HepG2 (cell line): Measurements from ENCODE around the gene SLC44A4. TPM values are rescaled to one million over a fixed set of nuclear protein-coding genes. Genes with fewer than 3 reads are reported as not detected.

Experiments
- FOSL2 ChIP-seq: sonication (generic); formaldehyde crosslinking; IDR thresholded peaks from 2 replicates; pipeline ENCODE4 v1.4.0; 2020; ENCODE audit warnings: missing genetic modification reagents
- MAFK ChIP-seq, 2 experiments: IDR thresholded peaks in 1 of 2; conservative IDR thresholded peaks in 1 of 2; 2 replicates each; pipeline ENCODE4 v1.6.1; 2011; ENCODE audit warnings: improper control_type of control experiment in 2 of 2, low read length in 2 of 2
- MXD4 ChIP-seq: IDR thresholded peaks from 2 replicates; pipeline ENCODE4 v1.6.1; 2016; ENCODE audit warnings: mild to moderate bottlenecking, missing biosample characterization, missing genetic modification reagents
- SAP130 ChIP-seq: IDR thresholded peaks from 2 replicates; pipeline ENCODE4 v1.6.1; 2016; ENCODE audit warnings: low read depth
- SMC3 ChIP-seq: IDR thresholded peaks from 2 replicates; pipeline ENCODE4 v1.6.1; 2011; ENCODE audit warnings: low read length, improper control_type of control experiment
- TGIF2 ChIP-seq: IDR thresholded peaks from 2 replicates; pipeline ENCODE4 v1.6.1; 2016; ENCODE audit warnings: control low read depth, missing compliant biosample characterization
- ZNF720 ChIP-seq: sonication (generic); formaldehyde crosslinking; IDR thresholded peaks from 2 replicates; pipeline ENCODE4 v1.4.0; 2020; ENCODE audit warnings: missing genetic modification reagents
- ZSCAN25 ChIP-seq: sonication (generic); formaldehyde crosslinking; IDR thresholded peaks from 2 replicates; pipeline ENCODE4 v1.8.0; 2022; ENCODE audit warnings: mild to moderate bottlenecking, missing genetic modification reagents
- polyA plus RNA-seq, 8 experiments: library from polyadenylated mRNA; depleted of rRNA in 3 of 8; stranded (reverse) in 7 of 8; unstranded in 1 of 8; fragments of >200 nt; fragmentation: Illumina TruSeq in 4 of 8; extraction: Trizol in 4 of 8; gene quantifications; 2 replicates each; pipeline versions ENCODE4 v1.2.1 to v1.2.3, GENCODE V29; 2011 to 2016; ENCODE audit warnings: low read depth in 4 of 8, missing spikeins in 1 of 8, mixed read lengths in 1 of 8; ENCODE audit not compliant: insufficient read depth in 1 of 8
- total RNA-seq, 5 experiments: library from RNA; depleted of rRNA; stranded (reverse); fragments of >200 nt; fragmentation: Illumina TruSeq; extraction: Trizol; gene quantifications; 2 replicates each; pipeline ENCODE4 v1.2.3, GENCODE V29; 2016; ENCODE audit warnings: low read depth in 1 of 5
- TF ChIP-seq, protein P1 (sequence below): IDR thresholded peaks from 2 replicates; pipeline ENCODE4 v1.6.1; 2016
- TF ChIP-seq, protein P2 (sequence below): sonication (generic); formaldehyde crosslinking; IDR thresholded peaks from 2 replicates; pipeline ENCODE4 v1.5.0; 2020; ENCODE audit warnings: missing genetic modification reagents
- TF ChIP-seq, protein P3 (sequence below): sonication (generic); formaldehyde crosslinking; IDR thresholded peaks from 2 replicates; pipeline ENCODE4 v1.4.0; 2020; ENCODE audit warnings: missing genetic modification reagents, mild to moderate bottlenecking, borderline replicate concordance
- TF ChIP-seq, protein P4 (sequence below), 2 experiments: sonication (generic) in 1 of 2; formaldehyde crosslinking in 1 of 2; IDR thresholded peaks; 2 replicates each; pipeline versions ENCODE4 v1.5.1 to v1.6.1; 2011 to 2020; ENCODE audit warnings: borderline replicate concordance in 1 of 2, low read depth in 1 of 2, low read length in 1 of 2, mild to moderate bottlenecking in 1 of 2, missing genetic modification reagents in 1 of 2, moderate library complexity in 1 of 2
- TF ChIP-seq, protein P5 (sequence below): IDR thresholded peaks from 2 replicates; pipeline ENCODE4 v1.6.1; 2016; ENCODE audit warnings: low read depth, control low read depth
- TF ChIP-seq, protein P6 (sequence below): sonication (generic); formaldehyde crosslinking; IDR thresholded peaks from 2 replicates; pipeline ENCODE4 v1.4.0; 2020; ENCODE audit warnings: missing genetic modification reagents, borderline replicate concordance
- TF ChIP-seq, protein P7 (sequence below): sonication (generic); formaldehyde crosslinking; IDR thresholded peaks from 2 replicates; pipeline ENCODE4 v1.8.0; 2022; ENCODE audit warnings: mild to moderate bottlenecking, missing genetic modification reagents, moderate library complexity

Gene SLC44A4
- total and polyA plus RNA-seq, 2 of the 13 experiments (the other 11 are each of a cell fraction or from before 2014, with no cell fraction given) = 3.5 to 5.9 TPM

DNA sequence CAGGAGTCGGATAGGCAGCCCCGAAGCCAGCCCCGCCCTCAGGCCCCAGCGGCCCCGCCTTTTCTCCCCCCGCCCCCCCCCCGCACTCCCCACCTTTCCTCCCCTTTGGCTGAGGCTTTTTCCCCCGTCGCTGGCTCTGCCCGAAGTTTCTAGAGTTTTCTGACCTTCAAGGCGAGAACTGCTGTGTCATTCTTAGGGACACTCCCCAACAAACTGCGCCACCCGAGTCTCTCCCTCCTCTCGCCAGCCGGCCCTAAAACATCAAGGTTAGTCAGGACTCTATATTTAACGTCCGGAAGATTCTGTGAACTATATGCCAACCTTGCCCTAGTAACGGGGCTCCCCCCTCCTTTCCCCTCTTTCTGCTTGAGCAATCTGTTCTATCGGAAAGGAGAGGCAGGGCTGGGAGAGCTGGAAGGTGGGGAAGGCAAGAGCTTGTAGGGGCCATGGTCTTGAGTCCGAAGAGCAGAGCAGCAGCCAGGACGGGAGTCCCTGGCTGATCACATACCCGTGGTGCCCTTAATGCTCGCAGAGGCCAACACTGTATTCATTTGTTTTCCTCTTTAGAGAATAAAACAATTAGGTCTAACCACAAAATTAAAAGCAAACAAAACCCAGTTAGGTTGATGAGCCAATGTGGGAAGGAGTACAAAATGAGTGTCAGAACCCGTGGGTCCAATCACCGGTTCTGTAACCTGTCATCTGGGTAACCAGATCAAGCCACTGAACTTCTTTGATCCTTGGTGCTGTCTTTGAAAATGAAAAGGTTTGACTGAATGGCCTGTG is 56.6 kb downstream of the SLC44A4 start (continued):
- TF ChIP-seq, protein P1, sequence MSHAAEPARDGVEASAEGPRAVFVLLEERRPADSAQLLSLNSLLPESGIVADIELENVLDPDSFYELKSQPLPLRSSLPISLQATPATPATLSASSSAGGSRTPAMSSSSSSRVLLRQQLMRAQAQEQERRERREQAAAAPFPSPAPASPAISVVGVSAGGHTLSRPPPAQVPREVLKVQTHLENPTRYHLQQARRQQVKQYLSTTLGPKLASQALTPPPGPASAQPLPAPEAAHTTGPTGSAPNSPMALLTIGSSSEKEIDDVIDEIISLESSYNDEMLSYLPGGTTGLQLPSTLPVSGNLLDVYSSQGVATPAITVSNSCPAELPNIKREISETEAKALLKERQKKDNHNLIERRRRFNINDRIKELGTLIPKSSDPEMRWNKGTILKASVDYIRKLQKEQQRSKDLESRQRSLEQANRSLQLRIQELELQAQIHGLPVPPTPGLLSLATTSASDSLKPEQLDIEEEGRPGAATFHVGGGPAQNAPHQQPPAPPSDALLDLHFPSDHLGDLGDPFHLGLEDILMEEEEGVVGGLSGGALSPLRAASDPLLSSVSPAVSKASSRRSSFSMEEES (CRISPR knock-in tag) = 0 out of 2 replicates have a peak, but pooled peaks have one; percentile 28
- TF ChIP-seq, protein P2, sequence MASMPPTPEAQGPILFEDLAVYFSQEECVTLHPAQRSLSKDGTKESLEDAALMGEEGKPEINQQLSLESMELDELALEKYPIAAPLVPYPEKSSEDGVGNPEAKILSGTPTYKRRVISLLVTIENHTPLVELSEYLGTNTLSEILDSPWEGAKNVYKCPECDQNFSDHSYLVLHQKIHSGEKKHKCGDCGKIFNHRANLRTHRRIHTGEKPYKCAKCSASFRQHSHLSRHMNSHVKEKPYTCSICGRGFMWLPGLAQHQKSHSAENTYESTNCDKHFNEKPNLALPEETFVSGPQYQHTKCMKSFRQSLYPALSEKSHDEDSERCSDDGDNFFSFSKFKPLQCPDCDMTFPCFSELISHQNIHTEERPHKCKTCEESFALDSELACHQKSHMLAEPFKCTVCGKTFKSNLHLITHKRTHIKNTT = no peak
- TF ChIP-seq SAP130 (CRISPR knock-in tag) (peak; percentile 42; the same call in 1 of the 2 replicates), TGIF2 (CRISPR knock-in tag) (peak; percentile 35; the same call in 1 of the 2 replicates), SMC3 (0 out of 2 replicates have a peak, but pooled peaks have one; percentile 17), FOSL2 (CRISPR knock-in tag) (peak; percentile 30; the same call in 1 of the 2 replicates), MAFK (conservative IDR thresholded peaks at IDR 0.05 in 1 of 2, IDR thresholded peaks at IDR 0.05 in 1 of 2; ENCODE audit: low read length in 2 of 2) (peak; percentile 58 to 70), ZNF720 (CRISPR knock-in tag) (no peak), ZSCAN25 (peak; percentile 78), MXD4 (peak; percentile 74; the same call in 1 of the 2 replicates)
- TF ChIP-seq, protein P3, sequence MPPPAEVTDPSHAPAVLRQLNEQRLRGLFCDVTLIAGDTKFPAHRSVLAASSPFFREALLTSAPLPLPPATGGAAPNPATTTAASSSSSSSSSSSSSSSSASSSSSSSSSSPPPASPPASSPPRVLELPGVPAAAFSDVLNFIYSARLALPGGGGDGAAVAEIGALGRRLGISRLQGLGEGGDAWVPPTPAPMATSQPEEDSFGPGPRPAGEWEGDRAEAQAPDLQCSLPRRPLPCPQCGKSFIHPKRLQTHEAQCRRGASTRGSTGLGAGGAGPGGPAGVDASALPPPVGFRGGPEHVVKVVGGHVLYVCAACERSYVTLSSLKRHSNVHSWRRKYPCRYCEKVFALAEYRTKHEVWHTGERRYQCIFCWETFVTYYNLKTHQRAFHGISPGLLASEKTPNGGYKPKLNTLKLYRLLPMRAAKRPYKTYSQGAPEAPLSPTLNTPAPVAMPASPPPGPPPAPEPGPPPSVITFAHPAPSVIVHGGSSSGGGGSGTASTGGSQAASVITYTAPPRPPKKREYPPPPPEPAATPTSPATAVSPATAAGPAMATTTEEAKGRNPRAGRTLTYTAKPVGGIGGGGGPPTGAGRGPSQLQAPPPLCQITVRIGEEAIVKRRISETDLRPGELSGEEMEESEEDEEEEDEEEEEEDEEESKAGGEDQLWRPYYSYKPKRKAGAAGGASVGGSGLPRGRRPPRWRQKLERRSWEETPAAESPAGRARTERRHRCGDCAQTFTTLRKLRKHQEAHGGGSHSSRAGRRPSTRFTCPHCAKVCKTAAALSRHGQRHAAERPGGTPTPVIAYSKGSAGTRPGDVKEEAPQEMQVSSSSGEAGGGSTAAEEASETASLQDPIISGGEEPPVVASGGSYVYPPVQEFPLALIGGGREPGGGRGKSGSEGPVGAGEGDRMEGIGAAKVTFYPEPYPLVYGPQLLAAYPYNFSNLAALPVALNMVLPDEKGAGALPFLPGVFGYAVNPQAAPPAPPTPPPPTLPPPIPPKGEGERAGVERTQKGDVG (CRISPR knock-in tag) = no peak
- TF ChIP-seq, protein P4, sequence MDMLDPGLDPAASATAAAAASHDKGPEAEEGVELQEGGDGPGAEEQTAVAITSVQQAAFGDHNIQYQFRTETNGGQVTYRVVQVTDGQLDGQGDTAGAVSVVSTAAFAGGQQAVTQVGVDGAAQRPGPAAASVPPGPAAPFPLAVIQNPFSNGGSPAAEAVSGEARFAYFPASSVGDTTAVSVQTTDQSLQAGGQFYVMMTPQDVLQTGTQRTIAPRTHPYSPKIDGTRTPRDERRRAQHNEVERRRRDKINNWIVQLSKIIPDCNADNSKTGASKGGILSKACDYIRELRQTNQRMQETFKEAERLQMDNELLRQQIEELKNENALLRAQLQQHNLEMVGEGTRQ (IDR thresholded peaks at IDR 0.05; ENCODE audit: low read depth, low read length) = 0 out of 2 replicates have a peak, but pooled peaks have one; percentile 12
- TF ChIP-seq, protein P4 (CRISPR knock-in tag; IDR thresholded peaks at IDR 0.05; ENCODE audit: borderline replicate concordance) = no peak
- TF ChIP-seq, protein P5, sequence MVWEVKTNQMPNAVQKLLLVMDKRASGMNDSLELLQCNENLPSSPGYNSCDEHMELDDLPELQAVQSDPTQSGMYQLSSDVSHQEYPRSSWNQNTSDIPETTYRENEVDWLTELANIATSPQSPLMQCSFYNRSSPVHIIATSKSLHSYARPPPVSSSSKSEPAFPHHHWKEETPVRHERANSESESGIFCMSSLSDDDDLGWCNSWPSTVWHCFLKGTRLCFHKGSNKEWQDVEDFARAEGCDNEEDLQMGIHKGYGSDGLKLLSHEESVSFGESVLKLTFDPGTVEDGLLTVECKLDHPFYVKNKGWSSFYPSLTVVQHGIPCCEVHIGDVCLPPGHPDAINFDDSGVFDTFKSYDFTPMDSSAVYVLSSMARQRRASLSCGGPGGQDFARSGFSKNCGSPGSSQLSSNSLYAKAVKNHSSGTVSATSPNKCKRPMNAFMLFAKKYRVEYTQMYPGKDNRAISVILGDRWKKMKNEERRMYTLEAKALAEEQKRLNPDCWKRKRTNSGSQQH = no peak
- TF ChIP-seq, protein P6, sequence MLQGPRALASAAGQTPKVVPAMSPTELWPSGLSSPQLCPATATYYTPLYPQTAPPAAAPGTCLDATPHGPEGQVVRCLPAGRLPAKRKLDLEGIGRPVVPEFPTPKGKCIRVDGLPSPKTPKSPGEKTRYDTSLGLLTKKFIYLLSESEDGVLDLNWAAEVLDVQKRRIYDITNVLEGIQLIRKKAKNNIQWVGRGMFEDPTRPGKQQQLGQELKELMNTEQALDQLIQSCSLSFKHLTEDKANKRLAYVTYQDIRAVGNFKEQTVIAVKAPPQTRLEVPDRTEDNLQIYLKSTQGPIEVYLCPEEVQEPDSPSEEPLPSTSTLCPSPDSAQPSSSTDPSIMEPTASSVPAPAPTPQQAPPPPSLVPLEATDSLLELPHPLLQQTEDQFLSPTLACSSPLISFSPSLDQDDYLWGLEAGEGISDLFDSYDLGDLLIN (CRISPR knock-in tag) = no peak
- TF ChIP-seq, protein P7, sequence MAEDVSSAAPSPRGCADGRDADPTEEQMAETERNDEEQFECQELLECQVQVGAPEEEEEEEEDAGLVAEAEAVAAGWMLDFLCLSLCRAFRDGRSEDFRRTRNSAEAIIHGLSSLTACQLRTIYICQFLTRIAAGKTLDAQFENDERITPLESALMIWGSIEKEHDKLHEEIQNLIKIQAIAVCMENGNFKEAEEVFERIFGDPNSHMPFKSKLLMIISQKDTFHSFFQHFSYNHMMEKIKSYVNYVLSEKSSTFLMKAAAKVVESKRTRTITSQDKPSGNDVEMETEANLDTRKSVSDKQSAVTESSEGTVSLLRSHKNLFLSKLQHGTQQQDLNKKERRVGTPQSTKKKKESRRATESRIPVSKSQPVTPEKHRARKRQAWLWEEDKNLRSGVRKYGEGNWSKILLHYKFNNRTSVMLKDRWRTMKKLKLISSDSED (CRISPR knock-in tag) = no peak
